Measurements from ENCODE around the gene SLC6A1.

Gene SLC6A1

DNA sequence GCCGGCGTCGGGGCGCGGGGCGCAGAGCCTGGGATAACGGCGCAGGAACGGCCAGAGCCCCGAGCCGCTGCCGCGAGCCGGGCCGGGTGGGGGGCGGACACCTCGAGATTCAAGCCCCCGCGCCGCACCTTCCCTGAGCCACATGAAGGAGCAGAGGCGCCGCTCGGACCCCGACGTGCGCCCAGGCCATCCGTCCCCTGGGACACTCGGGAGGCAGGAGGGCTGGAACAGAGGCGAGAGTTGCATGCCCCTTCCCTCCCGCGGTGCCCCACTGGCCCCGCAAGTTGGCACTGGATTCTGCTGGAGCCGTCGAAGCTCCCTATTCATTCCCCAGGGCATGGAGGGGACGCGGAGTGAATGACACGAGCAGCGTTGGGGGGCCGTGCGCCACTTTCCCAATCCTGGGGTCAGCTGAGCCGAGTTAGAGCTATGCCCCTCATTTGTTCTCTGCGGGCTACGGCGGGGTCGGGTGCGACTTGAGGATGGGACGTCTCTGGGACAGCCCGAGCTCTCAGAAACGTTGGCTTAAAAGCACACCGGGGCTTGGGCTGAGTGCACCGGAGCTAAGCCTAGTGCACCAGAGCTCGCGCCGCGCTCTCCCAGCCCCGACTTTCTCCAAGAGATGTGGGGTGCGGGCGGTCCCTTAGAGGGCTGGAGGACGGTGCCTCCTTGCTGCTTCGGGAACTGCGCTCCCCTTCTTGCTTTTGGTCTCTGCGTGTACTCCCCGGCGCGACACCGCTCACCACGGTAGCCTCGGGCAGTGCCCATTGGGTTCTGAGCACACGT lies 588 bp downstream of the SLC6A1 start:
- TF ChIP-seq TCF4 (CRISPR knock-in tag; IDR thresholded peaks at IDR 0.05; ENCODE audit: borderline replicate concordance), result no peak
- no peak for TF ChIP-seq ISL1 (CRISPR knock-in tag; IDR thresholded peaks at IDR 0.05)
- TF ChIP-seq SNAI2 (CRISPR knock-in tag; IDR thresholded peaks at IDR 0.05), result no peak
- no peak for TF ChIP-seq ARNTL (CRISPR knock-in tag; IDR thresholded peaks at IDR 0.05; ENCODE audit: borderline replicate concordance, low read depth)
- no peak for TF ChIP-seq TOX (CRISPR knock-in tag; IDR thresholded peaks at IDR 0.05; ENCODE audit: borderline replicate concordance)
- no peak for TF ChIP-seq ZFP3 (CRISPR knock-in tag; IDR thresholded peaks at IDR 0.05)
- TF ChIP-seq BACH2 (CRISPR knock-in tag; IDR thresholded peaks at IDR 0.05; ENCODE audit: borderline replicate concordance), result no peak
- TF ChIP-seq POU6F1 (CRISPR knock-in tag; IDR thresholded peaks at IDR 0.05; ENCODE audit: borderline replicate concordance, low read depth), result no peak
- no peak for TF ChIP-seq GLIS3 (CRISPR knock-in tag; IDR thresholded peaks at IDR 0.05)
- no peak for TF ChIP-seq ZNF8 (CRISPR knock-in tag; IDR thresholded peaks at IDR 0.05)
- no peak for TF ChIP-seq CSRNP3 (CRISPR knock-in tag; IDR thresholded peaks at IDR 0.05)
- TF ChIP-seq CSDC2 (CRISPR knock-in tag; IDR thresholded peaks at IDR 0.05), result no peak
- TF ChIP-seq, protein P1, sequence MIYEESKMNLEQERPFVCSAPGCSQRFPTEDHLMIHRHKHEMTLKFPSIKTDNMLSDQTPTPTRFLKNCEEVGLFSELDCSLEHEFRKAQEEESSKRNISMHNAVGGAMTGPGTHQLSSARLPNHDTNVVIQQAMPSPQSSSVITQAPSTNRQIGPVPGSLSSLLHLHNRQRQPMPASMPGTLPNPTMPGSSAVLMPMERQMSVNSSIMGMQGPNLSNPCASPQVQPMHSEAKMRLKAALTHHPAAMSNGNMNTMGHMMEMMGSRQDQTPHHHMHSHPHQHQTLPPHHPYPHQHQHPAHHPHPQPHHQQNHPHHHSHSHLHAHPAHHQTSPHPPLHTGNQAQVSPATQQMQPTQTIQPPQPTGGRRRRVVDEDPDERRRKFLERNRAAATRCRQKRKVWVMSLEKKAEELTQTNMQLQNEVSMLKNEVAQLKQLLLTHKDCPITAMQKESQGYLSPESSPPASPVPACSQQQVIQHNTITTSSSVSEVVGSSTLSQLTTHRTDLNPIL (CRISPR knock-in tag; IDR thresholded peaks at IDR 0.05; ENCODE audit: low read depth), result no peak
- no peak for TF ChIP-seq OSR1 (CRISPR knock-in tag; IDR thresholded peaks at IDR 0.05)
- no peak for TF ChIP-seq RARB (CRISPR knock-in tag; IDR thresholded peaks at IDR 0.05)
- no peak for TF ChIP-seq ZFP30 (CRISPR knock-in tag; IDR thresholded peaks at IDR 0.05)
- ATAC-seq, result no peak

DNA sequence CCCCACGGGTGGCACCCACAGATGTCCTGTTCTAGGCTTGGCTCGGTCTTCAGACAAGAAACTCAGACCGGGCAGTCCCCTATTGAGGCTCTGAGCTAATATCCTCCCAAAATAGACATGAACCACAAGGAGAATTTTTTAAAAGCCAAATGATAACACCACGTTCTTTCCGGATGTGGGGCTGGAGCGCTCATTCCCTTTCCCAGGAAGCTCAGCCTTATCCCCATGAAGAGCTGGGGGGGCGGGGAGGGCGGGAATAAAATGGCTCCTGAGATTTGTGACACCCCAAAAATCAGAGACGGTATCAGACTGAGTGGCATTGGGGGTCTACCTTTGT lies 1.1 kb downstream of the SLC6A1 start:
- ATAC-seq, result no peak
- TF ChIP-seq GLIS3 (CRISPR knock-in tag; IDR thresholded peaks at IDR 0.05), result no peak
- TF ChIP-seq RARB (CRISPR knock-in tag; IDR thresholded peaks at IDR 0.05), result no peak
- no peak for TF ChIP-seq ARNTL (CRISPR knock-in tag; IDR thresholded peaks at IDR 0.05; ENCODE audit: borderline replicate concordance, low read depth)
- TF ChIP-seq CSDC2 (CRISPR knock-in tag; IDR thresholded peaks at IDR 0.05), result no peak
- TF ChIP-seq BACH2 (CRISPR knock-in tag; IDR thresholded peaks at IDR 0.05; ENCODE audit: borderline replicate concordance), result no peak
- TF ChIP-seq, protein P1 (CRISPR knock-in tag; IDR thresholded peaks at IDR 0.05; ENCODE audit: low read depth), result no peak
- TF ChIP-seq ISL1 (CRISPR knock-in tag; IDR thresholded peaks at IDR 0.05), result no peak
- TF ChIP-seq ZNF565 (CRISPR knock-in tag; conservative IDR thresholded peaks at IDR 0.05; ENCODE audit: low read depth), result no peak
- TF ChIP-seq CSRNP3 (CRISPR knock-in tag; IDR thresholded peaks at IDR 0.05), result no peak
- no peak for TF ChIP-seq PPARA (CRISPR knock-in tag; IDR thresholded peaks at IDR 0.05; ENCODE audit: borderline replicate concordance)
- no peak for TF ChIP-seq ZNF70 (CRISPR knock-in tag; IDR thresholded peaks at IDR 0.05)
- no peak for TF ChIP-seq ZFP30 (CRISPR knock-in tag; IDR thresholded peaks at IDR 0.05)
- no peak for TF ChIP-seq OSR1 (CRISPR knock-in tag; IDR thresholded peaks at IDR 0.05)
- TF ChIP-seq TSHZ2 (CRISPR knock-in tag; IDR thresholded peaks at IDR 0.05), result no peak
- no peak for TF ChIP-seq ZFP3 (CRISPR knock-in tag; IDR thresholded peaks at IDR 0.05)
- TF ChIP-seq ESRRG (CRISPR knock-in tag; IDR thresholded peaks at IDR 0.05), result no peak
- no peak for TF ChIP-seq PATZ1 (CRISPR knock-in tag; IDR thresholded peaks at IDR 0.05; ENCODE audit: borderline replicate concordance)
- TF ChIP-seq ZC3H10 (CRISPR knock-in tag; IDR thresholded peaks at IDR 0.05), result no peak
- no peak for TF ChIP-seq SNAI2 (CRISPR knock-in tag; IDR thresholded peaks at IDR 0.05)
- TF ChIP-seq TCF4 (CRISPR knock-in tag; IDR thresholded peaks at IDR 0.05; ENCODE audit: borderline replicate concordance), result no peak
